ENCODE data around the gene HDHD3. TPM values are rescaled to one million over a fixed set of nuclear protein-coding genes. Genes with fewer than 3 reads are reported as not detected.
"Not testable (repeated sequence)": the region's sequence is repeated elsewhere in the genome, so short reads cannot be mapped to it uniquely, and the experiment has no call there.

Gene HDHD3
- total RNA-seq, 1 donor from 2014 or later, result 9.9 TPM

GRCh38 chr9:113391917-113392316 lies 15.1 kb upstream of the HDHD3 start:
- DNase-seq, result no peak
- intact Hi-C loops (cut with micrococcal nuclease), result no loop called here
- ATAC-seq, result no peak

GRCh38 chr9:113390192-113390960 lies 13.6 kb upstream of the HDHD3 start:
- intact Hi-C loops (cut with micrococcal nuclease), result no loop called here
- no peak for ATAC-seq

GRCh38 chr9:113389451-113389850 lies 12.7 kb upstream of the HDHD3 start:
- DNase-seq (no peak), ATAC-seq (no peak)
- intact Hi-C loops (cut with micrococcal nuclease), result no loop called here

More at GRCh38 chr9:113390192-113390960, 13.6 kb upstream of the HDHD3 start:
- no peak for DNase-seq

- DNase-seq (no peak), ATAC-seq (no peak)
- intact Hi-C loops (cut with micrococcal nuclease), result no loop called here
These were observed 12.0 kb upstream of the HDHD3 start for GRCh38 chr9:113388833-113389232.

GRCh38 chr9:113387560-113388230 lies 10.9 kb upstream of the HDHD3 start:
- intact Hi-C loops (cut with micrococcal nuclease), result no loop called here
- DNase-seq (no peak), ATAC-seq (no peak)

GRCh38 chr9:113386571-113387393 lies 10.0 kb upstream of the HDHD3 start:
- no peak for ATAC-seq
- intact Hi-C loops (cut with micrococcal nuclease), result no loop called here
- DNase-seq, result no peak

GRCh38 chr9:113381909-113382411 lies 5.2 kb upstream of the HDHD3 start:
- DNase-seq (no peak), ATAC-seq (no peak)
- intact Hi-C loops (cut with micrococcal nuclease), result no loop called here

GRCh38 chr9:113381441-113381840 lies 4.7 kb upstream of the HDHD3 start:
- DNase-seq; ATAC-seq; intact Hi-C loops (cut with micrococcal nuclease): not testable (repeated sequence)

GRCh38 chr9:113380869-113381378 lies 4.1 kb upstream of the HDHD3 start:
- intact Hi-C loops (cut with micrococcal nuclease), result no loop called here
- DNase-seq (no peak), ATAC-seq (no peak)

GRCh38 chr9:113379829-113380210 lies 3.0 kb upstream of the HDHD3 start:
- ATAC-seq; DNase-seq; intact Hi-C loops (cut with micrococcal nuclease): not testable (repeated sequence)

GRCh38 chr9:113379094-113379828 lies 2.5 kb upstream of the HDHD3 start:
- DNase-seq; intact Hi-C loops (cut with micrococcal nuclease): not testable (repeated sequence)

GRCh38 chr9:113375057-113376023 lies 1.4 kb downstream of the HDHD3 start:
- ATAC-seq (no peak), DNase-seq (no peak)
- intact Hi-C loops (cut with micrococcal nuclease), result no loop called here

More at GRCh38 chr9:113379094-113379828, 2.5 kb upstream of the HDHD3 start:
- ATAC-seq, result not testable (repeated sequence)

- intact Hi-C loops (cut with micrococcal nuclease), result no loop called here
- no peak for ATAC-seq
- no peak for DNase-seq
These were observed 3.0 kb downstream of the HDHD3 start for GRCh38 chr9:113373676-113374392.

- intact Hi-C loops (cut with micrococcal nuclease), result no loop called here
- DNase-seq (no peak), ATAC-seq (no peak)
These were observed 3.5 kb downstream of the HDHD3 start for GRCh38 chr9:113373256-113373655.

- no peak for ATAC-seq
- intact Hi-C loops (cut with micrococcal nuclease), result no loop called here
- DNase-seq, result no peak
These were observed 4.7 kb downstream of the HDHD3 start for GRCh38 chr9:113372059-113372458.

- DNase-seq (no peak), ATAC-seq (no peak)
- intact Hi-C loops (cut with micrococcal nuclease), result no loop called here
These were observed 5.9 kb downstream of the HDHD3 start for GRCh38 chr9:113370806-113371325.

GRCh38 chr9:113369855-113370140 lies 7.0 kb downstream of the HDHD3 start:
- intact Hi-C loops (cut with micrococcal nuclease), result no loop called here
- DNase-seq (no peak), ATAC-seq (no peak)

All from left ventricle myocardium superior (tissue), 1 donor.